Natural killer cell (primary cell): ENCODE data around the gene CBFA2T3. TPM values are rescaled to one million over a fixed set of nuclear protein-coding genes. Genes with fewer than 3 reads are reported as not detected.

Experiments
- ATAC-seq, 3 donors: fragments of 150-1000 bp in 2 of 3; fragments of 200-7000 bp in 1 of 3; cut with Tn5 transposase; 1 replicate in 1 of 3; 2 replicates in 2 of 3; pipeline ENCODE4 v1.10.0; 2021; ENCODE audit warnings: mild to moderate bottlenecking in 2 of 3, moderate library complexity in 2 of 3
- DNase-seq, 2 donors: peaks; one replicate each; pipeline versions ENCODE4 v3.0.0 to v3.0.0-alpha.2; 2013 to 2021; ENCODE audit warnings: mixed read lengths in 1 of 2
- H3K27ac ChIP-seq: one replicate; pipeline ENCODE4 v1.5.1; 2013; ENCODE audit warnings: mild to moderate bottlenecking, low read length
- H3K27me3 ChIP-seq: one replicate; pipeline ENCODE4 v1.6.1; 2013; ENCODE audit warnings: low read length; ENCODE audit not compliant: control insufficient read depth, insufficient read depth
- H3K36me3 ChIP-seq: one replicate; pipeline ENCODE4 v1.6.1; 2013; ENCODE audit warnings: low read length; ENCODE audit not compliant: control insufficient read depth, insufficient read depth
- H3K4me1 ChIP-seq: one replicate; pipeline ENCODE4 v1.6.1; 2013; ENCODE audit warnings: low read length; ENCODE audit not compliant: control insufficient read depth, insufficient read depth
- H3K4me3 ChIP-seq: one replicate; pipeline ENCODE4 v1.5.1; 2013; ENCODE audit warnings: low read length
- H3K9me3 ChIP-seq: one replicate; pipeline ENCODE4 v1.6.1; 2013; ENCODE audit warnings: low read length; ENCODE audit not compliant: control insufficient read depth, insufficient read depth
- H3K27ac Mint-ChIP-seq, 2 donors: one replicate each; pipeline ENCODE4 v1.8.0; 2022; ENCODE audit warnings: mild to moderate bottlenecking in 2 of 2, mixed read lengths in 2 of 2, moderate library complexity in 1 of 2
- H3K27me3 Mint-ChIP-seq, 2 donors: one replicate each; pipeline ENCODE4 v1.8.0; 2022; ENCODE audit warnings: low read depth in 2 of 2, mixed read lengths in 2 of 2
- H3K36me3 Mint-ChIP-seq: one replicate; pipeline ENCODE4 v1.8.0; 2022; ENCODE audit warnings: mixed read lengths
- H3K4me1 Mint-ChIP-seq, 2 donors: one replicate each; pipeline ENCODE4 v1.8.0; 2022; ENCODE audit warnings: mixed read lengths in 2 of 2
- H3K4me3 Mint-ChIP-seq: one replicate; pipeline ENCODE4 v1.8.0; 2022; ENCODE audit warnings: mild to moderate bottlenecking, moderate library complexity, mixed read lengths
- H3K9me3 Mint-ChIP-seq, 2 donors: one replicate each; pipeline ENCODE4 v1.8.0; 2022; ENCODE audit warnings: mixed read lengths in 2 of 2
- CTCF ChIP-seq: fragments of 200-600 bp; IDR thresholded peaks from one replicate; pipeline ENCODE4 v1.8.0; 2022; ENCODE audit warnings: antibody characterized with exemption
- WGBS: methylation state at CpG from one replicate; pipeline ENCODE4 v1.1.7; 2013; ENCODE audit warnings: missing lambda C conversion rate; ENCODE audit not compliant: insufficient coverage; 5-methylcytosine and 5-hydroxymethylcytosine counted together
- intact Hi-C: fragments of 100-400 bp; cut with micrococcal nuclease; formaldehyde crosslinking; loops from one replicate; pipeline ENCODE4 v1.14.2; 2022
- total RNA-seq, 4 donors: library from RNA; stranded (reverse); fragments of 120-200 nt in 1 of 4; gene quantifications; one replicate each; pipeline versions ENCODE4 v1.2.3 to v1.2.4, GENCODE V29; 2013 to 2022

CBFA2T3 gene
- total RNA-seq, 3 donors from 2014 or later (not counting 1 experiment from before 2014, with no cell fraction given), result 2.5 to 7.8 (median 4.2) TPM

- peaks cover 22% of the 10 kb centered on the region for H3K36me3 ChIP-seq
- Mint-ChIP-seq H3K9me3 (no peaks in the 10 kb centered on the region), H3K27ac (peak overlapping the region; percentile 91 to 93), H3K36me3 (no peaks in the 10 kb centered on the region), H3K4me3 (peak overlapping the region; percentile 97), H3K27me3 (no peaks in the 10 kb centered on the region), H3K4me1 (peaks cover 18 to 27% of the 10 kb centered on the region in 2 donors)
- peak; percentile 28 to 37 (median 36) for ATAC-seq
- peak; percentile 63 for TF ChIP-seq CTCF
- H3K27ac ChIP-seq, result no peak overlapping the region
- WGBS, result 15% methylated on average over 12 of the region's 12 CpGs
- H3K9me3 ChIP-seq, result no peaks in the 10 kb centered on the region
- intact Hi-C loops, result loop anchor here (2.0 to 5.0 kb wide), 3 partner anchors 45 to 299 kb away; no protein-coding TSS in a partner anchor
- peaks cover 43% of the 10 kb centered on the region for H3K4me1 ChIP-seq
- DNase-seq, result peak; percentile 54 to 85
- no peaks in the 10 kb centered on the region for H3K27me3 ChIP-seq
- peak overlapping the region; percentile 97 for H3K4me3 ChIP-seq
Observed at GRCh38 chr16:88857728-88858339, 119.2 kb downstream of the CBFA2T3 start.

- no peaks in the 10 kb centered on the region for H3K9me3 Mint-ChIP-seq
- Histone ChIP-seq H3K27me3 (no peaks in the 10 kb centered on the region), H3K27ac (peak within 1 kb of the TSS; percentile 68), H3K4me1 (peaks cover 43% of the 10 kb centered on the region), H3K9me3 (no peaks in the 10 kb centered on the region), H3K4me3 (peak within 1 kb of the TSS; percentile 97), H3K36me3 (peaks cover 22% of the 10 kb centered on the region)
- H3K4me3 Mint-ChIP-seq, result peak within 1 kb of the TSS; percentile 97
- ATAC-seq, result peak; percentile 90 to 98 (median 92)
- peak; percentile 99 to 100 for DNase-seq
- intact Hi-C loops, result loop anchor here (2.0 to 5.0 kb wide), 2 partner anchors 44 to 120 kb away; no protein-coding TSS in a partner anchor
- peaks cover 23 to 33% of the 10 kb centered on the region in 2 donors for H3K4me1 Mint-ChIP-seq
- peak within 1 kb of the TSS; percentile 91 to 93 for H3K27ac Mint-ChIP-seq
- H3K27me3 Mint-ChIP-seq, result no peaks in the 10 kb centered on the region
- H3K36me3 Mint-ChIP-seq, result no peaks in the 10 kb centered on the region
- WGBS, result under 1% methylated on average over 87 of the region's 87 CpGs
- no peak for TF ChIP-seq CTCF
Observed at GRCh38 chr16:88856828-88857727, 119.9 kb downstream of the CBFA2T3 start, which contains the start of the genes GALNS and TRAPPC2L. Gene GALNS (minus strand): TSS chr16:88856947. CDS start chr16:88856877, 70 bp downstream. Gene TRAPPC2L (plus strand): TSS chr16:88857127. CDS start chr16:88857151, 24 bp downstream.

GRCh38 chr16:88856122-88856827 lies 120.7 kb downstream of the CBFA2T3 start:
- DNase-seq (no peak), ATAC-seq (peak; percentile 35 to 49 (median 40))
- Histone ChIP-seq H3K4me1 (peaks cover 43% of the 10 kb centered on the region), H3K27me3 (no peaks in the 10 kb centered on the region), H3K27ac (peak overlapping the region; percentile 43), H3K9me3 (no peaks in the 10 kb centered on the region), H3K36me3 (peaks cover 22% of the 10 kb centered on the region), H3K4me3 (peak overlapping the region; percentile 23)
- peak overlapping the region; percentile 97 for H3K4me3 Mint-ChIP-seq
- 33% methylated on average over 41 of the region's 53 CpGs for WGBS
- no peak for TF ChIP-seq CTCF
- no peaks in the 10 kb centered on the region for H3K9me3 Mint-ChIP-seq
- no peaks in the 10 kb centered on the region for H3K36me3 Mint-ChIP-seq
- intact Hi-C loops, result loop anchor here (2.0 to 5.0 kb wide), 2 partner anchors 43 to 119 kb away; no protein-coding TSS in a partner anchor
- H3K27ac Mint-ChIP-seq, result peak overlapping the region; percentile 91 to 93
- H3K4me1 Mint-ChIP-seq, result peaks cover 25 to 36% of the 10 kb centered on the region in 2 donors
- no peaks in the 10 kb centered on the region for H3K27me3 Mint-ChIP-seq
